ENCODE results near the gene SGSM2.

DNA sequence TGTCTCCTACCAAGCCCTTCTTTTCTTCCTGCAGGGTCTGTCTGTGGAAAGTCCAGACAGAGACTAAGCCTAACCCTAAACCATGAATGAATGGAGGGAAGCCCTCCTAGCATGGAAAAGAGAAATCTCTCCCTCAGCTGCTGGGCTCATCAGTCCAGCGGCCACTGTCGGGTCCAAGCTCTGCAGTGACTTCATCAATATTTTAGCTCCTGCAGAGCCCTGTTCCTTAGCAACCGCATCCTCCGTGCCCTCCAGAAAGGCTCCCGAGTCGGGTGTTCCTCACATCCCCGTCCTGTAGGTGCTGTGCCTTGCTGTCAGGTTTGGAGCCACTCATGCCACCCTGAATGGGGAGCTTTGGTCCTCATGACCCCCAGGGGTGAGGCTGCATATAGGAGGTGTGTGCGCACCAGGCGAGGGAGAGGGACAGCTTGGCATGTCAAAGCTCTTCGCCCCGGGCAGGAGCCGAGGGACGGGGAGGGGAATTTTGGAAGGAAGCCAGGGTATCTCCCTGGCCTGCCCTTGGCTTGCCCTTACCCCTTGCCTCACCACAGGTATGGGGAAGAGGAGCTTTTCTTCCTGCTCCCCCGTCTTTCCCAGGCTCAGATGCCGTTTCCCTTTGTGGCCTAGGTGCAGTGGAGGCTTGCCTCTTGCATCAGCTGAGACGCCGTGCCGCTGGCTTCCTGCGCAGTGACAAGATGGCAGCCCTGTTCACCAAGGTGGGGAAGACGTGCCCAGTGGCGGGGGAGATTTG lies 23.9 kb downstream of the SGSM2 start:
- TF ChIP-seq, protein P1, sequence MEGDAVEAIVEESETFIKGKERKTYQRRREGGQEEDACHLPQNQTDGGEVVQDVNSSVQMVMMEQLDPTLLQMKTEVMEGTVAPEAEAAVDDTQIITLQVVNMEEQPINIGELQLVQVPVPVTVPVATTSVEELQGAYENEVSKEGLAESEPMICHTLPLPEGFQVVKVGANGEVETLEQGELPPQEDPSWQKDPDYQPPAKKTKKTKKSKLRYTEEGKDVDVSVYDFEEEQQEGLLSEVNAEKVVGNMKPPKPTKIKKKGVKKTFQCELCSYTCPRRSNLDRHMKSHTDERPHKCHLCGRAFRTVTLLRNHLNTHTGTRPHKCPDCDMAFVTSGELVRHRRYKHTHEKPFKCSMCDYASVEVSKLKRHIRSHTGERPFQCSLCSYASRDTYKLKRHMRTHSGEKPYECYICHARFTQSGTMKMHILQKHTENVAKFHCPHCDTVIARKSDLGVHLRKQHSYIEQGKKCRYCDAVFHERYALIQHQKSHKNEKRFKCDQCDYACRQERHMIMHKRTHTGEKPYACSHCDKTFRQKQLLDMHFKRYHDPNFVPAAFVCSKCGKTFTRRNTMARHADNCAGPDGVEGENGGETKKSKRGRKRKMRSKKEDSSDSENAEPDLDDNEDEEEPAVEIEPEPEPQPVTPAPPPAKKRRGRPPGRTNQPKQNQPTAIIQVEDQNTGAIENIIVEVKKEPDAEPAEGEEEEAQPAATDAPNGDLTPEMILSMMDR (IDR thresholded peaks at IDR 0.05): no peak
- no peak for TF ChIP-seq EP300 (IDR thresholded peaks at IDR 0.05; ENCODE audit: low read depth)
- no peak for TF ChIP-seq POLR2AphosphoS5 (IDR thresholded peaks at IDR 0.05)
- TF ChIP-seq POLR2A (IDR thresholded peaks at IDR 0.05): no peak
